CD8-positive, alpha-beta memory T cell (primary cell): ENCODE results near the gene LMO1. TPM values are rescaled to one million over a fixed set of nuclear protein-coding genes. Genes with fewer than 3 reads are reported as not detected.

Experiments
- CTCF ChIA-PET: fragments of 350-600 bp; sonication (Branson Sonifier 250); formaldehyde crosslinking; loops from one replicate; lab custom pipeline; 2021; ENCODE audit warnings: antibody characterized with exemption; lab: Charles Lee
- POLR2A ChIA-PET: fragments of 350-600 bp; sonication (Branson Sonifier 250); formaldehyde crosslinking; loops from one replicate; lab custom pipeline; 2021; ENCODE audit warnings: antibody characterized with exemption; lab: Charles Lee
- DNase-seq, 5 donors: peaks; one replicate each; pipeline versions ENCODE4 v3.0.0 to v3.0.0-alpha.2; 2020 to 2022; ENCODE audit warnings: mixed read lengths in 1 of 5
- H3K27ac ChIP-seq: one replicate; pipeline ENCODE4 v1.7.0; 2013; ENCODE audit warnings: low read depth, mild to moderate bottlenecking, low read length, moderate library complexity
- H3K27me3 ChIP-seq: 2 replicates; pipeline ENCODE4 v1.7.0; 2013; ENCODE audit warnings: low read length, mild to moderate bottlenecking; ENCODE audit not compliant: insufficient read depth, poor library complexity, severe bottlenecking
- H3K36me3 ChIP-seq: 2 replicates; pipeline ENCODE4 v1.7.0; 2013; ENCODE audit warnings: mild to moderate bottlenecking, low read length, moderate library complexity; ENCODE audit not compliant: insufficient read depth
- H3K4me1 ChIP-seq: 2 replicates; pipeline ENCODE4 v1.7.0; 2013; ENCODE audit warnings: mild to moderate bottlenecking, low read length, moderate library complexity; ENCODE audit not compliant: insufficient read depth
- H3K4me3 ChIP-seq: 2 replicates; pipeline ENCODE4 v1.7.0; 2013; ENCODE audit warnings: mild to moderate bottlenecking, low read length
- H3K9me3 ChIP-seq: 2 replicates; pipeline ENCODE4 v1.7.0; 2013; ENCODE audit warnings: mild to moderate bottlenecking, low read length
- H3K27ac Mint-ChIP-seq, 8 donors: one replicate each; pipeline ENCODE4 v1.8.0; 2020 to 2021; ENCODE audit warnings: mixed read lengths in 8 of 8, mild to moderate bottlenecking in 6 of 8, inconsistent platforms in 3 of 8, moderate library complexity in 3 of 8
- H3K27me3 Mint-ChIP-seq, 2 donors: one replicate each; pipeline ENCODE4 v1.8.0; 2020 to 2021; ENCODE audit warnings: mixed read lengths in 2 of 2, mild to moderate bottlenecking in 1 of 2, moderate library complexity in 1 of 2
- H3K36me3 Mint-ChIP-seq, 3 donors: one replicate each; pipeline ENCODE4 v1.8.0; 2020 to 2021; ENCODE audit warnings: mixed read lengths in 3 of 3, inconsistent platforms in 1 of 3, mild to moderate bottlenecking in 1 of 3
- H3K4me1 Mint-ChIP-seq, 3 donors: one replicate each; pipeline ENCODE4 v1.8.0; 2020 to 2021; ENCODE audit warnings: mixed read lengths in 3 of 3, inconsistent platforms in 1 of 3, mild to moderate bottlenecking in 1 of 3
- H3K4me3 Mint-ChIP-seq, 7 donors: one replicate each; pipeline ENCODE4 v1.8.0; 2020 to 2021; ENCODE audit warnings: mixed read lengths in 7 of 7, mild to moderate bottlenecking in 6 of 7, moderate library complexity in 4 of 7, inconsistent platforms in 2 of 7
- H3K9me3 Mint-ChIP-seq, 5 donors: one replicate each; pipeline ENCODE4 v1.8.0; 2020 to 2022; ENCODE audit warnings: mixed read lengths in 5 of 5, mild to moderate bottlenecking in 3 of 5, moderate library complexity in 2 of 5, inconsistent platforms in 1 of 5
- polyA plus RNA-seq: library from polyadenylated mRNA; unstranded; fragments of 300-500 nt; fragmentation: Illumina TruSeq; gene quantifications from one replicate; pipeline ENCODE4 v1.2.3, GENCODE V29; 2021
- total RNA-seq, 2 experiments: library from RNA; stranded (reverse); gene quantifications; one replicate each; pipeline ENCODE4 v1.2.3, GENCODE V29; 2021

Gene LMO1
- total and polyA plus RNA-seq, 3 experiments from 2014 or later = 0.29 TPM; not detected in 2

- no peak overlapping the region for H3K4me3 ChIP-seq
- no peaks in the 10 kb centered on the region for H3K4me1 Mint-ChIP-seq
- H3K9me3 Mint-ChIP-seq = no peaks in the 10 kb centered on the region
- no peaks in the 10 kb centered on the region for H3K9me3 ChIP-seq
- no peaks in the 10 kb centered on the region for H3K36me3 ChIP-seq
- no peak for DNase-seq
- H3K27ac Mint-ChIP-seq = no peak overlapping the region
- no peaks in the 10 kb centered on the region for H3K27me3 ChIP-seq
- no peaks in the 10 kb centered on the region for H3K4me1 ChIP-seq
- no peak overlapping the region for H3K27ac ChIP-seq
- H3K36me3 Mint-ChIP-seq = no peaks in the 10 kb centered on the region
- ChIA-PET CTCF (interaction anchor here (0.9 kb wide), 1 partner anchor 28 kb away, joined by 3 read pairs; the partner anchor contains the start of gene LMO1), POLR2A (no interaction called here)
- no peak overlapping the region for H3K4me3 Mint-ChIP-seq
- peaks cover 0 to 2% of the 10 kb centered on the region in 2 donors for H3K27me3 Mint-ChIP-seq
Measured at GRCh38 chr11:8291421-8292350, 28.0 kb upstream of the LMO1 start.

GRCh38 chr11:8290081-8290810 is 26.6 kb upstream of the LMO1 start:
- CTCF ChIA-PET = interaction anchor here (0.9 kb wide), 1 partner anchor 27 kb away, joined by 3 read pairs; the partner anchor contains the start of gene LMO1
- H3K27me3 Mint-ChIP-seq = peaks cover 0 to 4% of the 10 kb centered on the region in 2 donors

GRCh38 chr11:8289492-8289918 is 25.8 kb upstream of the LMO1 start:
- Histone ChIP-seq H3K27me3 (no peaks in the 10 kb centered on the region), H3K9me3 (no peaks in the 10 kb centered on the region), H3K27ac (no peak overlapping the region), H3K4me1 (no peaks in the 10 kb centered on the region), H3K36me3 (no peaks in the 10 kb centered on the region), H3K4me3 (no peak overlapping the region)
- H3K27me3 Mint-ChIP-seq = peaks cover 5 to 6% of the 10 kb centered on the region in 2 donors
- no peak overlapping the region for H3K27ac Mint-ChIP-seq
- peaks cover 0 to 1% (median 0%) of the 10 kb centered on the region in 5 donors for H3K9me3 Mint-ChIP-seq
- no peaks in the 10 kb centered on the region for H3K36me3 Mint-ChIP-seq
- POLR2A ChIA-PET = no interaction called here
- no peaks in the 10 kb centered on the region for H3K4me1 Mint-ChIP-seq
- CTCF ChIA-PET = no interaction called here
- no peak overlapping the region for H3K4me3 Mint-ChIP-seq
- no peak for DNase-seq

More at GRCh38 chr11:8290081-8290810, 26.6 kb upstream of the LMO1 start:
- H3K4me3 Mint-ChIP-seq = no peak overlapping the region
- Histone ChIP-seq H3K4me1 (no peaks in the 10 kb centered on the region), H3K36me3 (no peaks in the 10 kb centered on the region), H3K27me3 (no peaks in the 10 kb centered on the region), H3K4me3 (no peak overlapping the region), H3K27ac (no peak overlapping the region), H3K9me3 (no peaks in the 10 kb centered on the region)
- H3K9me3 Mint-ChIP-seq = no peaks in the 10 kb centered on the region
- H3K27ac Mint-ChIP-seq = no peak overlapping the region
- no peaks in the 10 kb centered on the region for H3K36me3 Mint-ChIP-seq
- no peak for DNase-seq
- H3K4me1 Mint-ChIP-seq = no peaks in the 10 kb centered on the region
- POLR2A ChIA-PET = no interaction called here

- no peak overlapping the region for H3K27ac ChIP-seq
- no peaks in the 10 kb centered on the region for H3K36me3 Mint-ChIP-seq
- POLR2A ChIA-PET = no interaction called here
- no peaks in the 10 kb centered on the region for H3K9me3 ChIP-seq
- H3K27me3 ChIP-seq = no peaks in the 10 kb centered on the region
- H3K4me3 Mint-ChIP-seq = no peak overlapping the region
- no peaks in the 10 kb centered on the region for H3K4me1 ChIP-seq
- CTCF ChIA-PET = no interaction called here
- DNase-seq = no peak
- H3K9me3 Mint-ChIP-seq = peaks cover 0 to 1% (median 0%) of the 10 kb centered on the region in 5 donors
- no peak overlapping the region for H3K4me3 ChIP-seq
- peaks cover 7 to 8% of the 10 kb centered on the region in 2 donors for H3K27me3 Mint-ChIP-seq
- no peaks in the 10 kb centered on the region for H3K4me1 Mint-ChIP-seq
- no peaks in the 10 kb centered on the region for H3K36me3 ChIP-seq
- no peak overlapping the region for H3K27ac Mint-ChIP-seq
Measured at GRCh38 chr11:8288824-8289491, 25.3 kb upstream of the LMO1 start.

GRCh38 chr11:8288166-8288772 is 24.6 kb upstream of the LMO1 start:
- H3K4me3 ChIP-seq = no peak overlapping the region
- ChIA-PET POLR2A (no interaction called here), CTCF (interaction anchor here (1.3 kb wide), 1 partner anchor 25 kb away, joined by 3 read pairs; the partner anchor contains the start of gene LMO1)
- no peaks in the 10 kb centered on the region for H3K27me3 ChIP-seq
- peaks cover 7 to 8% of the 10 kb centered on the region in 2 donors for H3K27me3 Mint-ChIP-seq
- H3K9me3 ChIP-seq = no peaks in the 10 kb centered on the region
- no peaks in the 10 kb centered on the region for H3K36me3 Mint-ChIP-seq
- H3K9me3 Mint-ChIP-seq = peaks cover 0 to 1% (median 0%) of the 10 kb centered on the region in 5 donors
- H3K4me1 Mint-ChIP-seq = no peaks in the 10 kb centered on the region
- no peaks in the 10 kb centered on the region for H3K36me3 ChIP-seq
- H3K4me1 ChIP-seq = no peaks in the 10 kb centered on the region
- DNase-seq = no peak
- H3K27ac Mint-ChIP-seq = no peak overlapping the region
- no peak overlapping the region for H3K27ac ChIP-seq
- H3K4me3 Mint-ChIP-seq = no peak overlapping the region

- Mint-ChIP-seq H3K4me3 (no peak overlapping the region), H3K27me3 (peaks cover 7 to 8% of the 10 kb centered on the region in 2 donors), H3K9me3 (peaks cover 0 to 1% (median 0%) of the 10 kb centered on the region in 5 donors), H3K4me1 (no peaks in the 10 kb centered on the region), H3K27ac (no peak overlapping the region), H3K36me3 (no peaks in the 10 kb centered on the region)
- no peaks in the 10 kb centered on the region for H3K9me3 ChIP-seq
- H3K4me1 ChIP-seq = no peaks in the 10 kb centered on the region
- H3K36me3 ChIP-seq = no peaks in the 10 kb centered on the region
- no peak overlapping the region for H3K4me3 ChIP-seq
- DNase-seq = no peak
- H3K27me3 ChIP-seq = no peaks in the 10 kb centered on the region
- CTCF ChIA-PET = interaction anchor here (1.3 kb wide), 1 partner anchor 24 kb away, joined by 3 read pairs; the partner anchor contains the start of gene LMO1
- POLR2A ChIA-PET = no interaction called here
- H3K27ac ChIP-seq = no peak overlapping the region
Measured at GRCh38 chr11:8287703-8288102, 24.0 kb upstream of the LMO1 start.

- Histone ChIP-seq H3K27me3 (no peaks in the 10 kb centered on the region), H3K4me1 (no peaks in the 10 kb centered on the region), H3K36me3 (no peaks in the 10 kb centered on the region), H3K27ac (no peak overlapping the region), H3K4me3 (no peak overlapping the region), H3K9me3 (no peaks in the 10 kb centered on the region)
- no peak overlapping the region for H3K4me3 Mint-ChIP-seq
- DNase-seq = no peak
- H3K36me3 Mint-ChIP-seq = no peaks in the 10 kb centered on the region
- H3K4me1 Mint-ChIP-seq = no peaks in the 10 kb centered on the region
- H3K27me3 Mint-ChIP-seq = peaks cover 7 to 8% of the 10 kb centered on the region in 2 donors
- CTCF ChIA-PET = interaction anchor here (1.3 kb wide), 1 partner anchor 24 kb away, joined by 3 read pairs; the partner anchor contains the start of gene LMO1
- H3K9me3 Mint-ChIP-seq = peaks cover 0 to 1% (median 0%) of the 10 kb centered on the region in 5 donors
- H3K27ac Mint-ChIP-seq = no peak overlapping the region
- POLR2A ChIA-PET = no interaction called here
Measured at GRCh38 chr11:8287297-8287696, 23.6 kb upstream of the LMO1 start.
